Endothelial cell (in vitro differentiated cells): ENCODE data around the gene USH2A. TPM values are rescaled to one million over a fixed set of nuclear protein-coding genes. Genes with fewer than 3 reads are reported as not detected.

Source experiments
- DNase-seq: peaks from one replicate; pipeline ENCODE4 v3.0.0; 2021; ENCODE audit warnings: low spot score
- H3K27ac Mint-ChIP-seq: one replicate; pipeline ENCODE4 v1.8.0; 2021; ENCODE audit warnings: mixed read lengths, inconsistent platforms; ENCODE audit not compliant: unreplicated experiment
- H3K27me3 Mint-ChIP-seq: one replicate; pipeline ENCODE4 v1.8.0; 2021; ENCODE audit warnings: mild to moderate bottlenecking, moderate library complexity, mixed read lengths, inconsistent platforms; ENCODE audit not compliant: unreplicated experiment
- H3K36me3 Mint-ChIP-seq: one replicate; pipeline ENCODE4 v1.8.0; 2021; ENCODE audit warnings: mild to moderate bottlenecking, low read depth, mixed read lengths, inconsistent platforms; ENCODE audit not compliant: unreplicated experiment
- H3K4me1 Mint-ChIP-seq: one replicate; pipeline ENCODE4 v1.8.0; 2021; ENCODE audit warnings: mild to moderate bottlenecking, mixed read lengths, inconsistent platforms; ENCODE audit not compliant: unreplicated experiment
- H3K4me3 Mint-ChIP-seq: one replicate; pipeline ENCODE4 v1.8.0; 2021; ENCODE audit warnings: mild to moderate bottlenecking, mixed read lengths, inconsistent platforms; ENCODE audit not compliant: unreplicated experiment
- H3K9me3 Mint-ChIP-seq: one replicate; pipeline ENCODE4 v1.8.0; 2021; ENCODE audit warnings: mixed read lengths, inconsistent platforms; ENCODE audit not compliant: unreplicated experiment
- total RNA-seq: library from RNA; stranded (reverse); fragmentation: NEBNext Ultra II Directional; extraction: Animal tissue kit (Norgen Biotek cat#: 25700); gene quantifications from one replicate; pipeline ENCODE4 v1.2.1, GENCODE V29; 2021; ENCODE audit not compliant: unreplicated experiment
- TF ChIP-seq, protein P1 (sequence below): fragments of 200-600 bp; sonication (generic); IDR thresholded peaks from one replicate; pipeline ENCODE4 v1.5.0; 2021; ENCODE audit warnings: antibody characterized with exemption; ENCODE audit not compliant: unreplicated experiment

USH2A gene
- total RNA-seq, 1 donor from 2014 or later, result not detected

DNA sequence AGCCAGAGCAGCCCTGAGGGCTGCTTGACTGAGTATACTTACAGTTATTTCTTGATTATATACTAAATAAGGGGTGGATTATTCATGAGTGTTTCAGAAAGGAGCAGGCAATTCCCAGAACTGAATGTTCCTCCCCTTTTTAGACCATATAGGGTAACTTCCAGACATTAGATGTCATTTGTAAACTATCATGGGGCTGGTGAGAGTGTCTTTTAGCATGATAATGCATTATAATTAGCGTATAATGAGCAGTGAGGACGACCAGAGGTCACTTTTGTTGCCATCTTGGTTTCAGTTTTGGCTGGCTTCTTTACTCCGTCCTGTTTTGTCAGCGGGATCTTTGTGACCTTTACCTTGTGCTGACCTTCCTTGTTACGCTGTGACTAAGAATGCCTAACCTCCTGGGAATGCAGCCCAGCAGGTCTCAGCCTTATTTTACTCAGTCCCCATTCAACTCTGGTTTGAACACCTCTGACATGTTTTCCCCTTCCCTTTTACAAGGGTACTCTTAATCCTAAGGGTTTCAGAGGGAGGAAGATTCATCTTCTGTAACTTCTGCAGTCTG lies 840.0 kb downstream of the USH2A start:
- Mint-ChIP-seq H3K27ac (no peak overlapping the region), H3K27me3 (peaks cover 2% of the 10 kb centered on the region), H3K36me3 (peaks cover 20% of the 10 kb centered on the region), H3K4me3 (no peak overlapping the region), H3K9me3 (no peaks in the 10 kb centered on the region), H3K4me1 (no peaks in the 10 kb centered on the region)
- TF ChIP-seq, protein P1, sequence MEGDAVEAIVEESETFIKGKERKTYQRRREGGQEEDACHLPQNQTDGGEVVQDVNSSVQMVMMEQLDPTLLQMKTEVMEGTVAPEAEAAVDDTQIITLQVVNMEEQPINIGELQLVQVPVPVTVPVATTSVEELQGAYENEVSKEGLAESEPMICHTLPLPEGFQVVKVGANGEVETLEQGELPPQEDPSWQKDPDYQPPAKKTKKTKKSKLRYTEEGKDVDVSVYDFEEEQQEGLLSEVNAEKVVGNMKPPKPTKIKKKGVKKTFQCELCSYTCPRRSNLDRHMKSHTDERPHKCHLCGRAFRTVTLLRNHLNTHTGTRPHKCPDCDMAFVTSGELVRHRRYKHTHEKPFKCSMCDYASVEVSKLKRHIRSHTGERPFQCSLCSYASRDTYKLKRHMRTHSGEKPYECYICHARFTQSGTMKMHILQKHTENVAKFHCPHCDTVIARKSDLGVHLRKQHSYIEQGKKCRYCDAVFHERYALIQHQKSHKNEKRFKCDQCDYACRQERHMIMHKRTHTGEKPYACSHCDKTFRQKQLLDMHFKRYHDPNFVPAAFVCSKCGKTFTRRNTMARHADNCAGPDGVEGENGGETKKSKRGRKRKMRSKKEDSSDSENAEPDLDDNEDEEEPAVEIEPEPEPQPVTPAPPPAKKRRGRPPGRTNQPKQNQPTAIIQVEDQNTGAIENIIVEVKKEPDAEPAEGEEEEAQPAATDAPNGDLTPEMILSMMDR, result no peak
- no peak for DNase-seq

DNA sequence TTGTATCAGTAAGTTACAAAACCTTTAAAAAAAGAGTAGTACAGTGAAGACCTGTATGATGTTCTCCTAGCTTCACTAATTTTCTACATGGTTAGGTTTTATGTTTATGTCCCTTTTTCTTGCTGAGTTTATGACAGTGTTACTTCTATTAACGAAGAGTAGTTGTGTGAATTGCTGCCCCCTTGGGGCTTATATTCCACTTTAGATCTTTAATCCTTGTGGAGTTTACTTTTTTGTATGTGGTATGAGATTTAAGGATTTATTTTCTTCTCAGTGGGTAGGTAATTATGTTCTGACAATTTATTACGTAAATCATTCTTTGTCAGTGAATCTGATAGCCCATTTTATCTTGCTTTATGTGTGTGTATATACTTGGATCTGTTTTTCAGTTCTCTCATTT lies 841.4 kb downstream of the USH2A start:
- H3K4me1 Mint-ChIP-seq, result no peaks in the 10 kb centered on the region
- no peak overlapping the region for H3K4me3 Mint-ChIP-seq
- DNase-seq, result no peak
- peaks cover 2% of the 10 kb centered on the region for H3K27me3 Mint-ChIP-seq
- TF ChIP-seq, protein P1, result no peak
- peaks cover 20% of the 10 kb centered on the region for H3K36me3 Mint-ChIP-seq
- H3K9me3 Mint-ChIP-seq, result no peaks in the 10 kb centered on the region
- H3K27ac Mint-ChIP-seq, result no peak overlapping the region
